Pancreas (tissue), 10 donors: Measurements from ENCODE around the gene DNAH6. TPM values are rescaled to one million over a fixed set of nuclear protein-coding genes. Genes with fewer than 3 reads are reported as not detected.
"Not testable (repeated sequence)": the region's sequence is repeated elsewhere in the genome, so short reads cannot be mapped to it uniquely, and the experiment has no call there.

ENCODE experiments used
- ATAC-seq, 4 donors: fragments of 200-7000 bp; cut with Tn5 transposase; one replicate each; pipeline versions ENCODE4 v1.8.0 to v1.9.1; 2020; ENCODE audit warnings: mild to moderate bottlenecking in 4 of 4, moderate library complexity in 4 of 4
- DNase-seq, 6 donors: peaks; one replicate each; pipeline ENCODE4 v3.0.0-alpha.2; 2020
- FAIRE-seq: peaks from 2 replicates; lab custom pipeline; 2012; peaks lifted over from hg19 to GRCh38; lab: Jason Lieb, UNC
- H3K27ac ChIP-seq, 4 donors: fragments of 200-600 bp; sonication (generic); 1 replicate in 3 of 4; 2 replicates in 1 of 4; pipeline versions ENCODE4 v1.5.0 to v1.8.0; 2020
- H3K27me3 ChIP-seq, 4 donors: fragments of 200-600 bp; one replicate each; pipeline ENCODE4 v1.8.0; 2021
- H3K36me3 ChIP-seq, 3 donors: fragments of 200-600 bp; sonication (generic) in 1 of 3; one replicate each; pipeline versions ENCODE4 v1.5.0 to v1.8.0; 2020 to 2021
- H3K4me1 ChIP-seq, 3 donors: fragments of 200-600 bp; one replicate each; pipeline ENCODE4 v1.8.0; 2021
- H3K4me3 ChIP-seq, 4 donors: fragments of 200-600 bp; sonication (generic) in 2 of 4; one replicate each; pipeline versions ENCODE4 v1.5.0 to v1.8.0; 2020 to 2021
- H3K9me3 ChIP-seq, 4 donors: fragments of 200-600 bp; one replicate each; pipeline ENCODE4 v1.8.0; 2021
- WGBS, 2 donors: extraction: QIAGEN DNeasy Blood & Tissue Kit; methylation state at CpG; one replicate each; pipeline ENCODE4 v1.1.7; 2013; 5-methylcytosine and 5-hydroxymethylcytosine counted together
- intact Hi-C, 3 donors: fragments of 100-400 bp; cut with DNase I; formaldehyde crosslinking; loops; one replicate each; pipeline versions ENCODE4 v1.11.1 to v1.14.2; 2022
- polyA plus RNA-seq, 2 donors: library from polyadenylated mRNA; stranded (reverse); fragments of 200-250 nt; gene quantifications; one replicate each; pipeline ENCODE4 v1.2.3, GENCODE V29; 2013
- total RNA-seq, 6 donors: library from RNA; stranded (reverse); fragmentation: NEBNext Ultra II Directional in 4 of 6; extraction: Animal tissue kit (Norgen Biotek cat#: 25700) in 4 of 6; gene quantifications; one replicate each; pipeline versions ENCODE4 v1.2.1 to v1.2.4, GENCODE V29; 2021 to 2023
- TF ChIP-seq, protein P1 (sequence below), 4 donors: fragments of 200-600 bp; sonication (generic) in 3 of 4; IDR thresholded peaks; one replicate each; pipeline versions ENCODE4 v1.5.0 to v1.8.0; 2021; ENCODE audit warnings: antibody characterized with exemption in 4 of 4
- donor health status: healthy with polysubstance abuse.
- donor health status: DM: no; HTN: no; CAD: no; lungs with moderate emphysema.
- donor health status: DM: no; HTN: no; CAD: no.
- donor health status: control.
- donor health status: control.
- donor health status: Bipolar disorder and iron deficiency.
- donor health status: DM: yes; HTN: yes; CAD: no.
- donor health status: DM: no; HTN: no; CAD: no.
- donor health status: DM: no; HTN: no; CAD: no.
- donor health status: DM: yes; HTN: yes; CAD: no.

The DNAH6 gene
- total and polyA plus RNA-seq, 8 donors = 0.19 to 1.6 (median 0.81) TPM

GRCh38 chr2:84496386-84496785 is 19.9 kb upstream of the DNAH6 start:
- TF ChIP-seq, protein P1, sequence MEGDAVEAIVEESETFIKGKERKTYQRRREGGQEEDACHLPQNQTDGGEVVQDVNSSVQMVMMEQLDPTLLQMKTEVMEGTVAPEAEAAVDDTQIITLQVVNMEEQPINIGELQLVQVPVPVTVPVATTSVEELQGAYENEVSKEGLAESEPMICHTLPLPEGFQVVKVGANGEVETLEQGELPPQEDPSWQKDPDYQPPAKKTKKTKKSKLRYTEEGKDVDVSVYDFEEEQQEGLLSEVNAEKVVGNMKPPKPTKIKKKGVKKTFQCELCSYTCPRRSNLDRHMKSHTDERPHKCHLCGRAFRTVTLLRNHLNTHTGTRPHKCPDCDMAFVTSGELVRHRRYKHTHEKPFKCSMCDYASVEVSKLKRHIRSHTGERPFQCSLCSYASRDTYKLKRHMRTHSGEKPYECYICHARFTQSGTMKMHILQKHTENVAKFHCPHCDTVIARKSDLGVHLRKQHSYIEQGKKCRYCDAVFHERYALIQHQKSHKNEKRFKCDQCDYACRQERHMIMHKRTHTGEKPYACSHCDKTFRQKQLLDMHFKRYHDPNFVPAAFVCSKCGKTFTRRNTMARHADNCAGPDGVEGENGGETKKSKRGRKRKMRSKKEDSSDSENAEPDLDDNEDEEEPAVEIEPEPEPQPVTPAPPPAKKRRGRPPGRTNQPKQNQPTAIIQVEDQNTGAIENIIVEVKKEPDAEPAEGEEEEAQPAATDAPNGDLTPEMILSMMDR (IDR thresholded peaks at IDR 0.05) = no peak
- H3K27ac ChIP-seq = no peak overlapping the region
- H3K27me3 ChIP-seq = no peaks in the 10 kb centered on the region
- no peaks in the 10 kb centered on the region for H3K4me1 ChIP-seq
- H3K4me3 ChIP-seq = no peak overlapping the region
- H3K9me3 ChIP-seq = no peaks in the 10 kb centered on the region
- FAIRE-seq = no peak
- H3K36me3 ChIP-seq = no peaks in the 10 kb centered on the region
- no peak for ATAC-seq
- no peak for DNase-seq
- intact Hi-C loops = loop anchor here in 2 of 3 donors (5.0 kb wide), 1 partner anchor 386 kb away; the partner anchor contains the start of gene TRABD2A (in 2 of the 2)

GRCh38 chr2:84497285-84497684 is 19.0 kb upstream of the DNAH6 start:
- intact Hi-C loops = loop anchor here in 2 of 3 donors (5.0 kb wide), 1 partner anchor 385 kb away; the partner anchor contains the start of gene TRABD2A (in 2 of the 2)
- WGBS, 2 donors = 84% methylated on average over 3 of the region's 3 CpGs
- no peak for DNase-seq
- no peak for FAIRE-seq
- Histone ChIP-seq H3K9me3 (no peaks in the 10 kb centered on the region), H3K36me3 (no peaks in the 10 kb centered on the region), H3K4me1 (no peaks in the 10 kb centered on the region), H3K27me3 (no peaks in the 10 kb centered on the region), H3K27ac (no peak overlapping the region), H3K4me3 (no peak overlapping the region)
- TF ChIP-seq, protein P1 (IDR thresholded peaks at IDR 0.05) = no peak
- ATAC-seq = no peak

- TF ChIP-seq, protein P1 (IDR thresholded peaks at IDR 0.05) = no peak
- Histone ChIP-seq H3K4me3 (no peak overlapping the region), H3K27ac (no peak overlapping the region), H3K36me3 (no peaks in the 10 kb centered on the region), H3K4me1 (no peaks in the 10 kb centered on the region), H3K9me3 (no peaks in the 10 kb centered on the region), H3K27me3 (no peaks in the 10 kb centered on the region)
- ATAC-seq (no peak), FAIRE-seq (no peak), DNase-seq (no peak)
- intact Hi-C loops = loop anchor here in 2 of 3 donors (5.0 kb wide), 1 partner anchor 384 kb away; the partner anchor contains the start of gene TRABD2A (in 2 of the 2)
Observed at GRCh38 chr2:84498150-84498799, 18.0 kb upstream of the DNAH6 start.

GRCh38 chr2:84511024-84511423 is 5.3 kb upstream of the DNAH6 start:
- FAIRE-seq, H3K4me3 ChIP-seq, H3K9me3 ChIP-seq, ATAC-seq, H3K4me1 ChIP-seq, intact Hi-C loops, H3K27ac ChIP-seq, H3K27me3 ChIP-seq, DNase-seq, H3K36me3 ChIP-seq: not testable (repeated sequence)
- WGBS, 2 donors = 83 to 95% methylated on average over 10 of the region's 10 CpGs

GRCh38 chr2:84515788-84516187 is 510 bp upstream of the DNAH6 start:
- intact Hi-C loops = no loop called here
- H3K27ac ChIP-seq = peak overlapping the region in 3 of 4 donors; percentile 39 to 45 (median 43)
- FAIRE-seq = no peak

More at GRCh38 chr2:84515788-84516187, 510 bp upstream of the DNAH6 start:
- WGBS, 2 donors = 44 to 45% methylated on average over 9 of the region's 9 CpGs
- Histone ChIP-seq H3K9me3 (no peaks in the 10 kb centered on the region), H3K36me3 (no peaks in the 10 kb centered on the region), H3K27me3 (no peaks in the 10 kb centered on the region), H3K4me1 (no peaks in the 10 kb centered on the region), H3K4me3 (peak overlapping the region in 3 of 4 donors; percentile 40 to 56 (median 49))
- TF ChIP-seq, protein P1 (IDR thresholded peaks at IDR 0.05) = no peak
- ATAC-seq (peak in 3 of 4 donors; percentile 6 to 11 (median 9)), DNase-seq (no peak)
